B cell (primary cell): Measurements from ENCODE around the gene SMC1B.

Source experiments
- CTCF ChIP-seq: fragments of 200-600 bp; IDR thresholded peaks from one replicate; pipeline ENCODE4 v1.8.0; 2022; ENCODE audit warnings: antibody characterized with exemption, mild to moderate bottlenecking
- EZH2 ChIP-seq: IDR thresholded peaks from 2 replicates; pipeline ENCODE4 v1.6.1; 2012; ENCODE audit warnings: borderline replicate concordance, low read depth, mild to moderate bottlenecking, moderate library complexity, low read length; ENCODE audit not compliant: insufficient read depth, poor library complexity, severe bottlenecking

DNA sequence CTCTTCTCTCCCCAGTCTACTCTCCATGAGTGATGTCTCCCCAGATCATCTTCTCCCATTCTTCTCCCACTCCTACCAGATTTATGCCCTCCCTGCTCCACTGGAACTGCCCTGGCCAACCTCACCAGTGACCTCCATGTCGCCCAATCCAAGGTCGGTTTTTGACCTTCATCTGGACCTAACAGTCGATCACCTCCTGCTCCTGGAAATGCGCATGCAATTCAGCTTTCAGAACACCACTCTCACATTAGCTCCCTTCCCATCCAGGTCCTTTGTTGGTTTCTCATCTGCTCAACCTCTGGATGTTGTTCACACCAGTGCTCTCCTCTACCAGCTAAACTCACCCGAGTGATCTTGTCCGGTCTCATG, 5.4 kb upstream of the SMC1B start:
- TF ChIP-seq EZH2 (no peak), CTCF (no peak)
